ACC112 (cell line): ENCODE data around the gene TMPRSS7.

Experiments used
- H2AFZ ChIP-seq: fragments of 200-600 bp; sonication (generic); one replicate; pipeline ENCODE4 v1.6.0; 2017; ENCODE audit warnings: antibody characterized with exemption, low read length; ENCODE audit not compliant: unreplicated experiment
- H3K27ac ChIP-seq: fragments of 200-600 bp; sonication (generic); 2 replicates; pipeline ENCODE4 v1.5.1; 2014; ENCODE audit warnings: low read depth, mild to moderate bottlenecking, antibody characterized with exemption, low read length, moderate library complexity
- H3K27me3 ChIP-seq: fragments of 200-600 bp; sonication (generic); 2 replicates; pipeline ENCODE4 v1.6.1; 2014; ENCODE audit warnings: mild to moderate bottlenecking, antibody characterized with exemption, low read length, moderate library complexity, mixed read lengths; ENCODE audit not compliant: insufficient read depth
- H3K36me3 ChIP-seq: fragments of 200-600 bp; sonication (generic); 2 replicates; pipeline ENCODE4 v1.6.1; 2016; ENCODE audit warnings: mild to moderate bottlenecking, antibody characterized with exemption, low read length, moderate library complexity, mixed read lengths; ENCODE audit not compliant: insufficient read depth
- H3K4me1 ChIP-seq: fragments of 200-600 bp; sonication (generic); one replicate; pipeline ENCODE4 v1.6.1; 2016; ENCODE audit warnings: low read length, mixed read lengths; ENCODE audit not compliant: insufficient read depth, unreplicated experiment, control insufficient read depth
- H3K4me3 ChIP-seq: fragments of 200-600 bp; sonication (generic); 2 replicates; pipeline ENCODE4 v1.5.1; 2014; ENCODE audit warnings: mild to moderate bottlenecking, low read depth, low read length
- H3K79me2 ChIP-seq: fragments of 200-600 bp; sonication (generic); one replicate; pipeline ENCODE4 v1.6.0; 2016; ENCODE audit warnings: low read length; ENCODE audit not compliant: control insufficient read depth, unreplicated experiment, insufficient read depth

Gene TMPRSS7

DNA sequence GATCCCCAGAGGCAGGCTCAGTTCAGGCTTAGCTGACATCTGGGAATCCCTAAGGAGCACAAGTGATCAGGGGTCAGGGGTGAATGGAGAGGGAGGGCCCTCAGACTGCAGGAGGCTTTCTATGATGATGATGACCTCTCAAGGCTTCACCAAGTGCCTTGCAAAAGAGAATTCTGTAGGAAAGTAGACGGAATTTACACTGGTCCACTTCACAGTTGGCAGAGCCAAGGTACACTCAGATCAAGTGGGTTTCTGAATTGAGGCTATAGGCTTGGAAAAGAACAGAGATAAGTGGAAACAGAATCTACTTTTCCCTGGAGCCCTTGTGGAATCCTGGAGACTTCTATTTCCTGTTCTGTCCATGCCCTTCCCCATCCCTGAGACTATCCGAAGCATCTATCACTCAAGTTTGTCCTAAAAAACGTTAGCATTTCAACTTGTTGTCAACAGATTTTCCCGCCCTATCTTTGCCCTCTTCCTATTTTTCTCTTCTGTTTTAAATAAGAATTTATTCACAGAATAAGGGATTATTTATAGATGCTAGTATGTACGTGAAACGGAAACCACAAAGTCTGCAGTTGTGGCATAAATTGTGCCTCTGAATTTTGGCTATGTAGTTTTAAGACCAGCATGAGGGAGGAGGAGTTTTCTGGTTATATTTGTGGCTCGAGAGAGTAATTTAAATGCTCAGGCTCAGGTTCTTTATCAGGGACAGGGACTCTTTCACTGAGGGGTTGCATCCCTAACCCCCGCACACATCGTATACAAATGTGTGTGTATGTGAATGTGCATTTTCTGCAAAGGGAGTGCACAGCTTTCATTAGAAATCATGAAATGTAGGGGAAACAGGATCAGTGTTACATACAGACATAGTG, 85.7 kb downstream of the TMPRSS7 start:
- no peaks in the 10 kb centered on the region for H3K4me1 ChIP-seq
- no peaks in the 10 kb centered on the region for H3K79me2 ChIP-seq
- no peaks in the 10 kb centered on the region for H3K27me3 ChIP-seq
- no peaks in the 10 kb centered on the region for H3K36me3 ChIP-seq
- H3K27ac ChIP-seq: no peak overlapping the region
- no peak overlapping the region for H2AFZ ChIP-seq
- no peak overlapping the region for H3K4me3 ChIP-seq

DNA sequence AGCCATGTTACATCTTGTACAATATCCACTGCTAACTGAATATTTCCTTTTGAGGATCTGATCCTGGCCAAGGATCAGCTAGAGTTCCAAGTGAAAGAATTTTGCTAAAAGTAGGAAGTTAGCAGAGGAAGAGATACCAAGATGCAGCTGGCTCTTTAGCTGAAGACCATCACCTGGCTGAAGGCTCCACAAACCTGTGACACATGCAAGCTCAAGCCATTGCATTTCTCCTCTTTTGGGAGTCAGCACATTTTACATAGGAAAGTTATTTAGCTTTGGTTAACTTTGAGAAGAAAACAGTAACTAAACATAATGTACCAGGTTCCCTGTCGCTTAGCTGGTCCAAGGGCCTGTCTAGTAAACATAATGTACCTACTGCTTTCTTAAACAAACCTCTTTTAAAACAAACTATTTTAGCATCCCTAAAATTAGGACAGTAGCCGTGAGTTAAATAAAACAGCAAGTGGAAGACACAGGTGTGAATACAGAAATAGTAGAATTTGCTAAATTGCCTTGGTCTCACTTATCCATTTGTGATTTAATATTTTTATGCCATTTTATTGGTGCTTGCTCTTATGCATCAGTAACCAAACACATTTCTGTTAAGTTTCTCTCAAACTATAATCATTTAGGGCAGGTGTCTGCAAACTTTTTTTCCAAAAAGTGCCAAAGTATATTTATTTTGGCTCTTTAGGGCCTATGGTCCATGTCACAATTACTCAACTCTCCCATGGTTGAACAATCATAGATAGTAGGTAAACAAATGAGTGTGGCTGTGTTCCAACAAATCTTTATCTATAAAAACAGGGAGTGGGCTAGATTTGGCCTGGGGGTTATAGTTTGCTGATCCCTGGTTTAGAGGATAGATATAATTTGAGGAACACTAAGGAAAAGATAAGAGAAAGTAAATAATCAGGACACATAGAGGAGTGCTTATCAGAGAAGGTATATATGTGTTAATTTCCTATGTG, 87.3 kb downstream of the TMPRSS7 start:
- no peak overlapping the region for H3K27ac ChIP-seq

DNA sequence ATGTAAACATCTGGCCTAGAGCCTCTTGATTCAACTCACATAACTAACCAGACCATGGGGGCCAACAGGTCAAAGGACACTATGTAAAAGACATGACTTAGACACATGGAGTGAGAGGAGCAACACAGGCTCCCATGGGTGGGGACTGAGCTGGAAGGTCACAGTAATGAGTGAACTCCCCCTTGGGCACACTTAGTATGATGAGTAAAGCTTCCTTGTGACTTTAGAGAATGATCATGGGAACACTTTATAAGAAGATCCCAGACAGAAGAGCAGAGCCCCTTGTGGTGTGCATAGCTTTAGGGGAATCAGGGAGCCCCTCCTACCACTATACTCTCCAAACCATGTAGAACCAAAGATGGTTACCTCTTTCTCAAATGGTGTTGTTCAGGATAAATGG, 88.3 kb downstream of the TMPRSS7 start:
- H3K4me3 ChIP-seq: no peak overlapping the region
- H3K27me3 ChIP-seq: no peaks in the 10 kb centered on the region
- no peak overlapping the region for H3K27ac ChIP-seq
- H3K4me1 ChIP-seq: peaks cover 4% of the 10 kb centered on the region
- no peaks in the 10 kb centered on the region for H3K79me2 ChIP-seq
- H3K36me3 ChIP-seq: no peaks in the 10 kb centered on the region
- no peak overlapping the region for H2AFZ ChIP-seq

More for the DNA sequence above, 87.3 kb downstream of the TMPRSS7 start:
- Histone ChIP-seq H3K79me2 (no peaks in the 10 kb centered on the region), H3K4me1 (peaks cover 4% of the 10 kb centered on the region), H3K27me3 (no peaks in the 10 kb centered on the region), H2AFZ (no peak overlapping the region), H3K36me3 (no peaks in the 10 kb centered on the region), H3K4me3 (no peak overlapping the region)

DNA sequence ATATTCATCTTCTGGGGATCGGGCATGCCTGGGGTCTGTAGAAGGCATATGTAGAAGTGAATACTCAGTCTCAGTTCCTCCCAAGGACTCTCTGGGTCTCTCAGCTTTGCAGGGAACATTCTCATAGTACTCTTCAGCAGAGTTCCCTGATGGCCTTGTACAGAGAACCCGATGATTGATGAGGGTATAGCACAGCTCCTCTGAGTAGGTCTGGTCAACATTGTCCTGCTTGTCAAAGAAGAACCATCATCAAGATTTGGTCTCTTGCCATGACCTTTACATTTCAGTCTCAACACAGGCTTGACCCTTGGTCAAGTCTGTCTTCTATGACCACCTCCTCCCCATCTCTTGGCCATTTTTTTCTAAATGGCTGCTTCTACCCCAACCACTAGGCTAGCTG, 89.0 kb downstream of the TMPRSS7 start:
- no peaks in the 10 kb centered on the region for H3K27me3 ChIP-seq
- H2AFZ ChIP-seq: no peak overlapping the region
- H3K4me3 ChIP-seq: no peak overlapping the region
- peaks cover 4% of the 10 kb centered on the region for H3K4me1 ChIP-seq
- no peak overlapping the region for H3K27ac ChIP-seq
- H3K36me3 ChIP-seq: no peaks in the 10 kb centered on the region
- H3K79me2 ChIP-seq: no peaks in the 10 kb centered on the region

DNA sequence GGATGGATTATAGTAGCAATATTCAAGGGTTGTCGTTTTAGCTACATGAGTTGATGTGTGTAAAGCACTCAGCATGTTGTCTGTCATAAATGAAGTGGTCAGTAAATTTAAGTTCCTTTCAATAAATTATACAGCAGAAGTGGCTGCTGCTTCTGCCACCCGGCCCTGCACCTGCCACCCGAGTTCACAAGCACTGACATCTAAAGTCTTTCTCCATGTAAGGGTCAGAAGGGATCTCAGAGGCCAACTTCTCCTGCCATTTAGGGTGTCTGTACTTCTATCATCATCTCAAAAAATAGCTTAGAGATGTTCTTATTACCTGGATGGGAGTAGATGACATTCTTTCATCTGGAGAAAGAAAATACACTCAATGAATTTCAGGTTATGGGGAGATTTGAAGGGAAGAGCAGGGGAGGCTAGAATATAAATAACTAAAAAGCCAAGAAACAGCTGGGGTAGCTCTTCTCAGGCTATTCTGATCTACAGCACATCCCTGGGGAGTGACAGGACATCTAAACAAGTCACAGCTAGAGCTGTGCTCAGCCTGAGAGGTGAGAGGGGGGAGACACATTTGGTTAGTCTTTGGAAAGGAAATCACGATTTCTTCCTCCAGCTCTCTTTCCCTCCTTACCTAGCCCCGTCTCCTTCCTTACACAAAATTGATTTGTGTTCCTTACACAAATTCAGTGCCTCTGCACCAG, 90.5 kb downstream of the TMPRSS7 start:
- Histone ChIP-seq H3K27ac (no peak overlapping the region), H3K36me3 (no peaks in the 10 kb centered on the region), H2AFZ (no peak overlapping the region), H3K4me3 (no peak overlapping the region), H3K27me3 (no peaks in the 10 kb centered on the region), H3K4me1 (peaks cover 4% of the 10 kb centered on the region), H3K79me2 (no peaks in the 10 kb centered on the region)

DNA sequence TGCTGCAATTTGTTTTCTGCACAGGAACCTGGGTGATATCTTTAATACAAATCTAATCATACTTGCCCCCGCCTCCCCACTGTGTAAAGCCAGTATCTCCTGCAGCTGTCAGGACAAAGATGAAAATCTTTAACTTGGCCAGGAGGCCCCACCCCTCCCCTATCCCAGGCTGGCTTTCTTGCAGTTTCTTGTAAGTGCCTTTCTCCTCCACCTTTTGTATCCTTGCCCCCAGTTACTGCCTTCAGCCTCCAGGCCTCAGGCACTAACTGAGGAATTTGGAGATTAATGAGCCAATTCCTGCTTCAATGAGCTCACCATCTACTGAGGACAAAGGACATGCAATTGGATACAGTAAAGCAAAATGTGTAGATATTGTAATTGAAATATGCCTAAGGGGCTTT, 92.0 kb downstream of the TMPRSS7 start:
- H3K27ac ChIP-seq: no peak overlapping the region

DNA sequence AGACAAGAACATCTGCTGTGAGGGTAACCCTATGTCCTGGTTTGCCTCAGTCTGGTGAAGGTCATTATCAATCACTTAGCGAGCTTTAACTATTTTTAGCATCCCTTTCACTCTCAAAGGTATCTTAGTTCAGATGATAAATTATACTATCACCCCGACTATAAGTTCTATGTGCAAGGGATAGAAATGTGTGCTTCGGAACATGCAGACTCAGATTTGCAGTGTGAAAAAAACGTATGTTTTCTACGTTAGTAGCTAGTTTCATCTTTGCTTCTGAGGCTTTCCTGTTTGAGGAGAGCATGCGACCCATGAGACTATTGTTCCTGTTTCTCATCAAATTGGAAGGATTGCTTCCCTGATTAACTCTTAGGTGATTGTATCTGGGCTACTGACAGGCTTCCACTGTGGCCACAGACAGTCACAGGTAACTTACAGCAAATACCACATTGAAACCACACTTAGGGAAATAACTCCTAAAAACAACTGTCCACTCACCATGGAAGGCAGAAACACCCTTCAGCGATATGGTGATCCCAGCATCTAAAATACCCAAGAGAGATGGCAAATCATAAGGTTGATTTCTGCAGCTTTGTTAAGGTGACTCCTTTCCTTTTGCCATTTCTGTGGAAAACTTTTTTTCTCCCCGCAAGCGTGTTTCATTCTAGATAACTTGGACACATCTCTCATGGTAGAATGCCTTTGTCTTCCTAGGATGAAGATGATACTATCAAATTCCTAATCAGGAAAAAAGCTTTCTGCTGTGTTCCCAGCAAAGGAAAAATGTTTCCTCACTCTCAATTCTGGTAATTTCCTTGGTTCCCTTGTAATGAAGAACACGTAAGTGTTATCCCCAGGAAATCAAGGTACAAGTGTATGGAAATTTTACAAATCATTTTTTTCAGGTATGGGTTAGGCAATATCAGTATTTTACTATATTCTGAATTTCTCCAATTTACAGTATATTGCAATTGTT, 93.3 kb downstream of the TMPRSS7 start:
- H3K4me3 ChIP-seq: no peak overlapping the region
- no peaks in the 10 kb centered on the region for H3K79me2 ChIP-seq
- peaks cover 4% of the 10 kb centered on the region for H3K4me1 ChIP-seq
- H2AFZ ChIP-seq: no peak overlapping the region
- H3K36me3 ChIP-seq: no peaks in the 10 kb centered on the region
- no peaks in the 10 kb centered on the region for H3K27me3 ChIP-seq
- no peak overlapping the region for H3K27ac ChIP-seq

More for the DNA sequence above, 92.0 kb downstream of the TMPRSS7 start:
- no peaks in the 10 kb centered on the region for H3K27me3 ChIP-seq
- peak overlapping the region; percentile 88 for H2AFZ ChIP-seq
- peaks cover 4% of the 10 kb centered on the region for H3K4me1 ChIP-seq
- no peaks in the 10 kb centered on the region for H3K79me2 ChIP-seq
- H3K36me3 ChIP-seq: no peaks in the 10 kb centered on the region
- peak overlapping the region; percentile 27; the same call in 1 of the 2 replicates for H3K4me3 ChIP-seq

DNA sequence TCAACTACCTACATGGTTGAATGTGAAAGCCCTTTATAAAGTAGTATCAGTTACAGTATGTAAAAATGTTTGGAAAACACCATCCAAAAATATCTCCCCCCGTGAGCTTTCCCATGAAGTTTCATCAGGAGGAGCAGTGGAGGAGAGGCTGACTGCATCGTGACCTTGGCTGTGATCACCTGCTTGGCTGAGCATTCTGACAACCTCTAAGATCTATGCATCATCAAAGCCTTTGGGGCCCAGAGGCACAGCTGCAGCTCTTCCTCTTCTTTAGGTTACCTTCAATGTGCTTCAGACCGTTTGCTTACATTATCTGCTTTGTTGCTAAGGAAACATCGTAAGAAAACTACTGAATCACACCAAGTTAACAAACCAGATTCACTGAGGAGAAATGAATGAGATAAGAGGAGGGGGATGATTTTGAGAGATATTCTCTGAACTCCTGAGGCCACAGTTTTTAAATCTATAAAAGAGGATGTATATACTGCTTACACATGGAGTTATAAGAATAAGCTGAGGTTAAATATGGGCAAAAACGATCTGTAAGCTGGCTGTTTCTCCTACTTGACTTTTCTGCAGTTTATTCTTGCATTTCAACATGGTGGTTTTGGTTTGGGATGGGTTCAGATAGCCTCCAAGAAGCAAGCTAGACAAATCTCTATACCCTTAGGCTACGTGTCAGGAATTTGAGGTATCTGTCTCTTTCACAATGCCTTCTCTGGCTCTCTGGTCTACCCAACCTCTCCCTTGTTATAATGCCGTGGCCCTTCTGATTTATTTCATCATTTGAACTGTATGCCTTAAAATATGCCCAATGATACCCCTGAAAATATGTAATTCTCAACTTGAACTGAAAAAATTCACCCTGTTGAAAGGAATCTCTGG, 94.5 kb downstream of the TMPRSS7 start:
- Histone ChIP-seq H3K27ac (no peak overlapping the region), H3K36me3 (no peaks in the 10 kb centered on the region), H2AFZ (no peak overlapping the region), H3K4me1 (peaks cover 4% of the 10 kb centered on the region), H3K27me3 (no peaks in the 10 kb centered on the region), H3K4me3 (no peak overlapping the region), H3K79me2 (no peaks in the 10 kb centered on the region)
